IPS-11a (cell line): Measurements from ENCODE around the gene TMEM59.
"Not testable (repeated sequence)": the region's sequence is repeated elsewhere in the genome, so short reads cannot be mapped to it uniquely, and the experiment has no call there.

ENCODE experiments used
- H3K4me3 ChIP-seq: one replicate; pipeline ENCODE4 v1.5.1; 2013; ENCODE audit warnings: low read depth, low read length, control low read depth

Gene TMEM59

GRCh38 chr1:54053745-54054437, 887 bp upstream of the TMEM59 start:
- peak overlapping the region; percentile 99 for H3K4me3 ChIP-seq

- peak overlapping the region; percentile 99 for H3K4me3 ChIP-seq
Observed at GRCh38 chr1:54052431-54052933, 522 bp downstream of the TMEM59 start.

GRCh38 chr1:54051933-54052430, 1.0 kb downstream of the TMEM59 start:
- H3K4me3 ChIP-seq = peak overlapping the region; percentile 99

GRCh38 chr1:54050435-54050834, 2.6 kb downstream of the TMEM59 start:
- H3K4me3 ChIP-seq = not testable (repeated sequence)

DNA sequence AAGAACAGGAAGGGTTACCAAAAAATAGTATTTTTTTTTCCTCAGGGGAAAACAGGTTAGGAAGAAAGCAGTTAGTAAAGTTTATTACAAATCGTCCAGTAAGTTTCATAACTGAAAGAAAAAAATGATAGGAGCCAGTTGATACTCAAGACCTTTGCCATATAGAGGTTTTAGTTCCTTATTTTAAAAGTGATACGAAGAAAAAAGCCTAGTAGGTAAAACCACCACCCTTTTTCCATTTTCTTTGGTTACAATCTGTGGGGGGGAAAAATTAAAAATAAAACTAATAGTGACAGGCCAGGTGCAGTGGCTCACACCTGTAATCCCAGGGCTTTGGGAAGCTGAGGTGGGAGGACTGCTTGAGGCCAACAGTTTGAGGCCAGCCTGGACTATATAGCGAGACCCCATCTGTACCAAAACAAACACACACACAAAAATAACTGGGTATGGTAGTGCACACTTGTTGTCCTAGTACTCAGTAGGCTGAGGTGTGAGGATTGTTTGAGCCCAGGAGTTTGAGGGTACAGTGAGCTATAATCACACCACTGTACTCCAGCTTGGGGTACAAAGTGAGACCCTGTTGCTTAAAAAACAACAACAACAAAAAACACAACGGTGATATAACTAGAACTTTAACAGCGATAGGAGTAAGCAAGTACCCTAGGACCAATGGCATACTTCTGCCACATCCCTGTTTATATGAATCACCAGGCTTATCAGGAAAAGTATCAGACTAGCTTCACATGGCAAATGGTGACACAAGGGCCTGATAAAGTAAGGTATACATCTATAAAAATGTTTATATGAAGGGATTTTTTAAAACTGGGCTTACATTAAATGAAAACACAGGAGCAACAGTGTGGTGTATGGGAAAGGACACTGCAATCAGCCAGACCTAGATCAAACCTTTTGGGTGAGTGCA, 5.4 kb downstream of the TMEM59 start:
- H3K4me3 ChIP-seq = no peak overlapping the region

DNA sequence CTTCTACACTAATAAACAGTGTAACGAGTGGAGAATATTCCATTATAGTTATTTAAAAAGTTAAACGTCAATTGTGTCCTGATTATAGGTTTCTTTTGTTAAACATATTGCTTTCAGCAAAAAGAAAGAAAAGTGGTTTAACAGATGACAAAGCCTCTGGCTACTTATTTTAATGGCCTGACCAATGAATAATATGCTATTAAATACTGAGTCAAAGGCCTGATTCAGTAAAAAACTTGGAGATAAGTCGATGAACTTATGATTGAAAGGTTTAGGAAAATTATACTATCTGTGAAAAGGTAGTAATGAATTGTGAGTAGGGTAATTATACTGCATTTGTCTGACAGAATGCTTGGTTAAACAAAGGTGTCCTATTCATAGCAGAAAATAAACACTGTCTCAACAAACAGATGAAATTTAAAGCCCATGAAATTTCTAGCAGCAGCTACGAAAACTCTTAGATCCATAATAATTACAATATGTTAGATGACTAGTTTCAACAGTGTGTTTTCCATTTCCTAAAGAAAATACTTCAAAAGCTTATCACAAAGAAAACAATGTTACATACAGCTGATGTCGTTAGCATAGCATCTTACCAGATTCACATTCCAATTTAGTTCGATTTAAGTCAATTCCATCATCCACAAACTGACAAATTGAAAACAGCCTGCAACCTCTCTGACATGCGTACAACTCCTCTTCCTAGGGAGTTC, 6.2 kb downstream of the TMEM59 start:
- no peak overlapping the region for H3K4me3 ChIP-seq

- no peak overlapping the region for H3K4me3 ChIP-seq
Observed at GRCh38 chr1:54045496-54045895, 7.5 kb downstream of the TMEM59 start.

- H3K4me3 ChIP-seq = no peak overlapping the region
Observed at GRCh38 chr1:54041806-54042205, 11.2 kb downstream of the TMEM59 start.

DNA sequence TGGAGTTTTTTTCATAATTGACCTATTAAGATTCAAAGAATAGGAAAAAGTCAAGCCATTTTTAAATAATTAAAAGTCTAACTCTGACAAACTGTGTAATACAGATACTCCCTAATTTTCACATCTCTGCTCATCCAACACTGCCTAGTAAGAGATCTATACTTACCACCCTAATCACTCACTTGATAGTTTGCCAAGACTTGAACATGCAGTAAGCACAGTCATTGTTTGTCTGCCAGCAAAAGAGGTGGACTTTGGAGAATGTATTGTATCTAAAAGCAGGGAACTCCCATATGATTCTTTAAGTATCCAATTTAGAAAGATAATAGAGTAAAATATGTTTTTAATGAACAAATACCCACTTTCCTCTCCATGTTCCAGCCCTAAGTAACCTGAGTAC, 15.5 kb downstream of the TMEM59 start:
- H3K4me3 ChIP-seq = no peak overlapping the region

GRCh38 chr1:54028306-54029251, 24.4 kb downstream of the TMEM59 start:
- H3K4me3 ChIP-seq = no peak overlapping the region

- no peak overlapping the region for H3K4me3 ChIP-seq
Observed at GRCh38 chr1:54027848-54028247, 25.2 kb downstream of the TMEM59 start.

- H3K4me3 ChIP-seq = not testable (repeated sequence)
Observed at GRCh38 chr1:54024811-54025210, 28.2 kb downstream of the TMEM59 start.

GRCh38 chr1:54024358-54024757, 28.6 kb downstream of the TMEM59 start:
- H3K4me3 ChIP-seq = no peak overlapping the region

GRCh38 chr1:54019562-54020176, 33.3 kb downstream of the TMEM59 start:
- not testable (repeated sequence) for H3K4me3 ChIP-seq

DNA sequence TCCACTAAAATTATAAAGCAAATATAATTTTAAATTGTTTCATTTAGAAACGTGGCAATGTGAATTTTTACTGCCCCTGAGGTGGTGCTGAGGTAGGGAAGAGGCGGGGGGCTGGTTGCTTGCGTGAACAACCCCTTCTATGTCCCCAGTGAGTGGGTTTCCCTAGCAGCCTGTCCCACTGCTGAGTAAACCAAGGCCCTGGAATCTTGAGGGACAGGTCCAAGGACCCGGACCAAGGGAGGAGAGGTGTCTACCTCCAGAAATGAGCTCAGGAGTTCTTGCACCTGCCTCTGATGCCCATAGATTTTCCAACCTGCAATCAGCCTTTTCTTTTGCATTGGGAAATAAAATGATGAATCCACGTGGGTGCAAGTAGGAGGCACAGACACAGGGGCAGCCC, 34.4 kb downstream of the TMEM59 start:
- no peak overlapping the region for H3K4me3 ChIP-seq

DNA sequence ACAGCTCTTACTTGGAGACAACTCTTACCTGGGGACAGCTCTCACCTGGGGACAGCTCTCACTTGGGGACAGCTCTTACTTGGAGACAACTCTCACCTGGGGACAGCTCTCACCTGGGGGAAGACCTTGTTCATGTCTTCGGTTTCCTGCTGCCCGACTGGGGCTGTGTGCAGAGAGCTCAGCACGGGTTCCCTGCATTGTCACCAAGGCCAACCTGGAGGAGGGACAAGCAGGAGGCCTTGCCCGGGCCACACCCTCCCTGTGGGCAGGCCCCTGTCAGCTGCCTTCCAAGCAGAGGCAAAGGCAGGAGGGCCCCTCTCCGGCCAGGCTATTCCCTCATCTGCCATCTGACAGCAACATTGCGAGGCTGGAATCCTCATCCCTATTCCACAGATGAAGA, 35.0 kb downstream of the TMEM59 start, which contains the start of gene LDLRAD1:
Gene LDLRAD1 (minus strand): TSS at position 208 of the 400 bp plus-strand sequence. CDS start 74 bp downstream, at position 134.
- H3K4me3 ChIP-seq = no peak within 1 kb of the TSS

- no peak overlapping the region for H3K4me3 ChIP-seq
Observed at GRCh38 chr1:54016343-54017282, 36.4 kb downstream of the TMEM59 start.

DNA sequence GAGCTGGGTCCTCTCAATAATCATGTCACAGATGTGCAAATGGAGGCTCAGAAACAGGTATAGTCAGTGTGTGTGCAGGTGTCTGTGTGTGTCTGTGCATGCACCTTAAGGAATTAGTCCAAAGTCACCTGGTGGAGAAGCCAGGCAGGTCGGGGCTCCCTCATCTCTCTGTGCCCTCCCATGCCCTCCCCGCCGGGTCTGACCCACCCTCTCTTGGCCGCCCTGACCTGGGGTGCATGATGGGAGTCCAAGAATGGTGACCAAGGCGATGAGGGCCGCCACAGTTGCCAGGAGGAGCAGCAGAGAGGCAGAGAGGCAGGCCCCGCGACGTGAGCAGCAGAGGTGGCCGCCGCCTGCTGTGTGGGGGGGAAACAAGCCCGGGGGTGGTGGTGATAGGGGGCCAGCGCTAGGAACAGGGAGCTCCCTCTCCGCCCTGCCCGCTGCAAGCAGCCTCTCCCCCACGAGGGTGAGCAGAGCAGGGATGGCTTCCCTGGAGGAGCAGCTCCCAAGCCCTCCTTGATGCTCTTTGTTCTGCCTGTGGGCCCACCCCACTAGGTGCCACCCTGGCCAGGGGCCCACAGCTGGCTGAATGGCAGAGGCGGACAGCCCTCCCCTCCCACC, 38.9 kb downstream of the TMEM59 start:
- H3K4me3 ChIP-seq = no peak overlapping the region
